Measurements from ENCODE around the gene SPATA31E1.
"Not testable (repeated sequence)": the region's sequence is repeated elsewhere in the genome, so short reads cannot be mapped to it uniquely, and the experiment has no call there.

Gene SPATA31E1

DNA sequence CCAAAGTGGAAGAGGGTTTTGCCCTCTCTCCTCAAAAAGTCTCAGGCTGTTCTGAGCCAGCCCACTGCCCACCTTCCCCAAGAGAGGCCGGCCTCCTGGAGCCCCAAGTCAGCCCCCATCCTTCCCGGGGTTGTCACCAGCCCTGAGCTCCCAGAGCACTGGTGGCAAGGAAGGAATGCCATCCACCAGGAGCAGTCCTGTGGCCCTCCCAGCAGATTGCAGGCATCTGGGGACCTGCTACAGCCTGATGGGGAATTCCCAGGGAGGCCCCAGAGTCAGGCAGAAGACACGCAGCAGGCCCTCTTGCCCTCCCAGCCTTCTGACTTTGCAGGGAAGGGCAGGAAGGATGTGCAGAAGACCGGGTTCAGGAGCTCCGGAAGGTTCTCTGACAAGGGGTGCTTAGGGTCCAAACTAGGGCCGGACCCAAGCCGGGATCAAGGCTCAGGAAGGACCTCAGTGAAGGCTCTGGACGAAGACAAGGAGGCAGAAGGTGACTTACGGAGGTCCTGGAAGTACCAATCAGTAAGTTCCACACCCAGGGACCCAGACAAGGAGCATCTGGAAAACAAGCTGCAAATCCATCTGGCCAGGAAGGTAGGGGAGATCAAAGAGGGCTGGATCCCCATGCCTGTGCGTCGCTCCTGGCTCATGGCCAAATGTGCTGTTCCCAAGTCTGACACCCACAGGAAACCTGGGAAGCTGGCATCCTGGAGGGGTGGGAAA, 3.7 kb downstream of the SPATA31E1 start:
- DNase-seq: no peak

DNA sequence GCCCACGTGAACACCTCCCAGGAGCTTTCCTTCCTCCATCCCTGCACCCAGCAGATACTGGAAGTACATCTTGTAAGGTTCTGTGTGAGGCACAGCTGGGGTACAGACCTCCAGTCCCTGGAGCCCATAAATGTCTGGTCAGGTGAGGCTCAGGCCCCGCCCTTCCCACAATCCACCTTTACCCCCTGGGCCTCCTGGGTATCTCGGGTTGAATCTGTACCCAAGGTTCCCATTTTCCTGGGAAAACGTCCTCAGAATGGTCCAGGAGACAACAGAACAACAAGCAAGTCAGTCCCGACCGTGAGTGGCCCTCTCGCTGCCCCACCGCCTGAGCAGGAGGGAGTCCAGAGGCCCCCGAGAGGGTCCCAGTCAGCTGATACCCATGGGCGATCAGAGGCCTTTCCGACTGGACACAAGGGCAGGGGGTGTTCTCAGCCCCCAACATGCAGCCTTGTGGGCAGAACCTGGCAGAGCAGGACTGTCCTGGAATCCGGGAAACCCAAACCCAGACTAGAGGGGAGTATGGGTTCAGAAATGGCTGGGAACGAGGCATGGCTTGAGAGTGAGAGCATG, 4.3 kb downstream of the SPATA31E1 start:
- no peak for DNase-seq

DNA sequence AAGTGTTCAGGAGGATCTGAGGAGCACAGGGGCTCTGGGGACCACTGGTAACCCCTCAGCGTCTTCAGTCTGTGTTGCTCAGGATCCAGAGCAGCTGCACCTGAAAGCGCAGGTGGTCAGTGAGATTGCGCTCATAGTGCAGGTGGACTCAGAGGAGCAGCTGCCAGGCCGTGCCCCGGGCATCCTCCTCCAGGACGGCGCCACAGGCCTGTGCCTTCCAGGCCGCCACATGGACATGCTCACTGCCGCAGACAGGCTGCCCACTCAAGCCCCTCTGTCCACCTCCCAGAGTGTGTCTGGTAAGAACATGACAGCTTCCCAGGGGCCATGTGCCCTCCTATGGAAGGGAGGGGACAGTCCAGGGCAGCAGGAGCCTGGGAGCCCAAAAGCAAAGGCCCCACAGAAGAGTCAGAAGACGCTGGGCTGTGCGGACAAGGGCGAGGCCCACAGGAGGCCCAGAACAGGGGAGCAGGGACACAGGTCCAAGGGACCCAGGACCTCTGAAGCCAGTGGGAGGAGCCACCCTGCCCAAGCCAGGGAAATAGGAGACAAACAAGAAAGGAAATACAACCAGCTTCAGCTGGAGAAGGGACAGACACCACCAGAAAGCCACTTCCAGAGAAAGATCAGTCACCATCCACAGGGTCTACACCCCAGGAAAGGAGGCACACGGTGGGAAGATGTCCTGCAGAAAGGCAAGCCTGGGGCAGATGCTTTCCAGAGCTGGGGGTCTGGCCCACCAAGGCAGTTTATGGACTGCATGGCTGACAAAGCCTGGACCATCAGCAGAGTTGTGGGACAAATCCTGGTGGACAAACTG, 5.2 kb downstream of the SPATA31E1 start:
- no peak for DNase-seq

DNA sequence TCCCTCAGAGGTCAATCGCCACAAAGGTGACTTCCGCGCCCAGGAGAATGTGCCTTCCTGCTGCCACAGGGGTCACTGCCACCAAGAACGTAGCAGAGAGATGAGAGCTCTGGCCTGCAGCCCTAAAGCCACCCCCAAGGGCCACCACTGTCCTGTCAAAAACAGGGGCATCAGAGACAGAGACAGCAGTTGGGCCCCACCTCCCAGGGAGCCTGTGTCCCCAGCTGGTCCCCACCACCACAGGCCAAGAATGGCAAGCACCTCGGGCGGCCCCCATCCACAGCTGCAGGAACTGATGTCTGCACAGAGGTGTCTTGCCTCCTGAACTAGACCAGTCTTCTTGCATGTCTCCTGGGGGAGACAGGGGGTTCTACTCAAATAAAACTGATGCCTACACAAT, 5.8 kb downstream of the SPATA31E1 start:
- no peak for DNase-seq

DNA sequence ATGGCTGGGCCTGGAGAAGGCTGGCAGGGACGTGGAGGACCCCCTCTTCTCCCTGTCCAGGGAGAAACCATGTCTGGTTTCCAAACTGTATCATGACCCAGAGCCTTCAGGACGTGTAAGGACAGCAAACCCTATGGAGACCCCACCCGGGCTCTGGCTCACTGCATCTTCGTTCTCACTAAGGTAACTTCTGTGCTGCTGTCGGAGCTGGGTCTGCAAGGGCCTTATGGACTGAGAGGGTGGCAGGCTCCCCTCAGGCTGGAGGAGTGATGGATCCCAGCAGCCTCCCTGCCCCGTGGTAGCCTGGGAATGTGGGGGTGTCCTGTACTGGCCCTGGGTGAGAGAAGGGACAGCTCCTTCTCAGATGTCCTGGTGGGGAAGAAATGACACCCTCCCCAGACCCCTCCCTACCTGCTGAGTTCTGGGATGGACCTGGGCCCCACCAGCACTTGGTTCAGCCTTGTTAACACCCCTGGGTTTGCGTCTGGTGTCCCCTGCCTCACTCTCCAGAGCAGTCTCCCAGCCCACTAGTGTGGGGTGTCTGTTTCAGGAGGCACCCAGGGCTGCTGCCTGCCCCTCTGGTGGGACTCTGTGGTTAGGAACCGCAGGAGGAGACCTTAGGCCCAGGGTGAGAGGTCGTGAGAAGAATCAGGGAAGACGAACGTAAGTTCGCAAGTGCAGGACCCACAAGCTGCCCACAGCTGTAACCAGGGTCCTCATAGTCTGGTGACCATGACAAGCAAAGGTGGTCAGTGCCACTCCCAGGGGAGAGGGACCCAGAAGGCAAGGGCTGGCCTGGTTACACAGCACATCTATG, 6.6 kb downstream of the SPATA31E1 start:
- DNase-seq: no peak

DNA sequence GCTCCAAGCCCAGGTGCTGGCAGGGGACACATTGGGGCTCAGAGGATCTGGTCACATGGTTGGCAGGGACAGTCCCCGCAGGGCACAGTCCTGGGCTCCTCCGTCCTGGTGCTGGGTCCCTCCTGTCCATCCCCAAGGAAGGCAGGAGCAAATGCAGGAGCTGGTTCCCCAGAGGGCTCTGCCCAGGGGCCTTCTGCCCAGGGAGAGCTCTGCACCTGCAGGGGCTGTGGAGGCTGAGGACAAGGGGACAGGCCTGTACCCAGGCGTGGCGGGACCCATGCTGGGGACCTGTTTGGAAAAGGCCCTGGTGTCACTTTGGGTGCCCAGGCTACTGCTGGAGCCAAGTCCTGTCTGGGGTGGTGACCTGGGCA, 7.2 kb downstream of the SPATA31E1 start:
- no peak for DNase-seq

DNA sequence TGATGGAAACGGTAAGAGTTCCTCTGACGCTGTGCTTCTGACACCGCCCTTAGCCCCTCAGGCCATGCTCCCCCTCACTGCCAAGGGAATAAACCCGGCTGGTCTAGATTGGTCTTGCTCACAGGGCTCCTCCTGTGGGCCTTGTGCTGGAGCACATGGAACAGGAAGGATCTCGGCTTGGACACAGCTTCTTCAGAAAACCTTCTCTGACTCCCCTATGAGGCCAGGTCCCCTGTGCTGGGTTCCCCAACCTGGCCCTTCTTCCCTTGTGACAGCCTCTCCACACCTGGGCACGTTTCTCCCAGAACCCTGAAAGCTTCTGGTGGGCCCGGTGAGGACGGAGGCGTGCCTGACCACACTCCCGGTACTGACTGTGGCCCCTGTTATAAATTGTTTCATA, 8.2 kb downstream of the SPATA31E1 start:
- DNase-seq: no peak

DNA sequence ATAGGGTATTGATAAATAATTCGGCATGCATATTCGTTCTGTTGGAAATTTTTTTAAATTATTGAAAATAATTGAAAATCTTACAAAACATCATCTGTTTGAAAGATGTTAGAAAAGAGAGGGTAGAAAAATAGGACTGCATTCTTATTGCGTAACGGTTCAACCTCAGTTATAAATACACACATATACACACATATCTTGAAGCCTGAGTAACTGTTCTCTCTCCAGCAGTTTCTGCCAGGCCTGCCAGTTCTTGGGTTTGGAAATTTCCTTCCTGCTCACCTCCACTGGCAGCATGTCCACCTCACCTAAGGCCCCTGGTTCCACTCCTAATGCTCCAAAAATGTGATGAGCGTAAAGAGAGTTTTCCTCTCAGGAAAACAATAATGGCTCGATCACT, 9.1 kb downstream of the SPATA31E1 start:
- no peak for DNase-seq

DNA sequence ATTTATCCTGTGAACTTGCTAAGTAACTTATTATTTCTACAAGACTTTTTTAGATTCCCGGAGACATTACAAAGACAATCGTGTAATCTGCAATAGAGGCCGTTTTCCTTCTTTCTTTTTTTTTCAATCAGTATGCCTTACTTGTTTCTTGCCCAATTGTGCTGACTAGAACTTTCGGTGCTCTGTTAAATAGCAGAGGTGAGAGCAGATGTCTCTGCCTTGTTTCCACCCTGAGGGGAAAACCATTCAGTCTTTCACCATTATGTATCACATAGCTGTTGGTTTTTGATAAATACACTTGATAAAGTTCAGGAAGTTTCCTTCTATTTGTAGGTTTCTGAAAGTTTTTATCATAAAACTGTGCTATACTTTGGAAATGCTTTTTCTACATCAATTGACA, 10.3 kb downstream of the SPATA31E1 start:
- DNase-seq: no peak

DNA sequence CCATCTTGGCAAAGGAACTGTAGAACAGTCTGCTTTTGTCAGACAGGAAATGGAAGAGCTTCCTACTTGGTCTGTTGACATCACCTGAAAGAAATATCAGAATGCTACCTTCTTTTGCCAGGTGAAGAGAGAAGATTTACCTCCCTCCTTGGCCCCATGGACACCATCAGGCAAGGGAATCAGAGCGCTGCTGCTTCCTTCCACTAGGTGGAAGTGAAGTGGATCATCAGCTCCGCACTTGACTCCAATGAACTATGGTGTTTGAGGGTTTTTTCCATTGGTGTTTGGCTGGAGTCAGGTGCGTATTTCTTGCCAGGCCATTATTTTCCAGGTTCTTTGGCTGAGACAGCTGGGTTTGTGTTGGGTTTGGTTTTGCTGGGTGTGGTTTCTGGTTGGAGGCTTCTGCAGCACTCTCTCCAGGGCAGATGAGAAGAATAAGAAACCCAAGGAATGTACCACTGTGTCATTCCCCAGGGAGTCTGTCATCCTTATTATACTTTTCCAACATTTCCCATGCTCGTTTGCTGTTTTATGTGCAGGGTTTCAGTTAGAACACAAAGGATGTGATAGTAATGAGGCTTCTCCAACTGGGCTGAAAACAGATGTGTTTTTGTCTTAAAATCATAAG, 12.4 kb downstream of the SPATA31E1 start:
- no peak for DNase-seq

DNA sequence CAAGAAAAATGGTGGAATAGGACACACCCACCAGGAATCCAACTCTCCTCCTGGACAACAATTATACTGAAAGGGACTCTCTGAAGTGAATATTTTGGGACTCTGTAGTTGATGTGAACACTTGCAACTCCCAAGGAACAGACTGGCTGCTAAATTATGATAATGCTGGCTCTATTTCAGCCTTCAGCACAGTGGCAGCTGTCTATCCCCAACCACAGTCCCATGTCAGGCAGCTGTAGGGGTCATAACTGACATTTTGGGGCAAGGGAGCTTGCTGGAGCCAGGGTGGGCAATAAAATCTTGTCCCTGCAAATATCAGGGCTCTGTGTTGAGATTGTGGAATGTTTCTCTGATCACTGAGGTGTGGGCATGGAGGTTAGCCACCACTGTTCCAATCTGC, 14.2 kb downstream of the SPATA31E1 start:
- DNase-seq: no peak

DNA sequence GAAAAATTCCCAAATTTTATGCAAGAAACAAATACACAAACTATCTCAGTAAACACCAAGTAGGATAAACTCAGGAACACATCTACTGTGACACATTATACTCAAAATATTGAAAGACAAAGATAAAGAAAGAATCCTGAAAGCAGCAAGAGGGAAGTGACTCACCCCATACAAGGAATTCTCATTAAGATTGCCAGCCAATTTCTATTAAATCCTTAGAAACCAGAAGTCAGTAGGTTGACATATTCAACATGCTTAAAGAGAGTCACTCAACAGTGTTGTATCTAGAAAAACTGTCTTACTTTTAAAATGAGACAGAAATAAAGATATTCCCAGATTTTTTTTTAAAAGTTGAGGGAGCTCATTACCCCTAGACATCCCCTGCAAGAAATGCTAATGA, 15.5 kb downstream of the SPATA31E1 start:
- no peak for DNase-seq

DNA sequence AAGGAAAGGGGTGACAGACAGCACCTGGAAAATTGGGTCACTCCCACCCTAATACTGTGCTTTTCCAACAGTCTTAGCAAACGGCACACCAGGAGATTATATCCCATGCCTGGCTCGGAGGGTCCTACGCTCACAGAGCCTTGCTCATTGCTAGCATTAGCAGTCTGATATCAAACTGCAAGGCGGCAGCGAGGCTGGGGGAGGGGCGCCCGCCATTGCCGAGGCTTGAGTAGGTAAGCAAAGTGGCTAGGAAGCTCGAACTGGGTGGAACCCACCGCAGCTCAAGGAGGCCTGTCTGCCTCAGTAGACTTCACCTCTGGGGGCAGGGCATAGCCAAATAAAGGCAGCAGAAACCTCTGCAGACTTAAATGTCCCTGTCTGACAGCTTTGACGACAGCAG, 19.7 kb downstream of the SPATA31E1 start:
- DNase-seq: not testable (repeated sequence)

DNA sequence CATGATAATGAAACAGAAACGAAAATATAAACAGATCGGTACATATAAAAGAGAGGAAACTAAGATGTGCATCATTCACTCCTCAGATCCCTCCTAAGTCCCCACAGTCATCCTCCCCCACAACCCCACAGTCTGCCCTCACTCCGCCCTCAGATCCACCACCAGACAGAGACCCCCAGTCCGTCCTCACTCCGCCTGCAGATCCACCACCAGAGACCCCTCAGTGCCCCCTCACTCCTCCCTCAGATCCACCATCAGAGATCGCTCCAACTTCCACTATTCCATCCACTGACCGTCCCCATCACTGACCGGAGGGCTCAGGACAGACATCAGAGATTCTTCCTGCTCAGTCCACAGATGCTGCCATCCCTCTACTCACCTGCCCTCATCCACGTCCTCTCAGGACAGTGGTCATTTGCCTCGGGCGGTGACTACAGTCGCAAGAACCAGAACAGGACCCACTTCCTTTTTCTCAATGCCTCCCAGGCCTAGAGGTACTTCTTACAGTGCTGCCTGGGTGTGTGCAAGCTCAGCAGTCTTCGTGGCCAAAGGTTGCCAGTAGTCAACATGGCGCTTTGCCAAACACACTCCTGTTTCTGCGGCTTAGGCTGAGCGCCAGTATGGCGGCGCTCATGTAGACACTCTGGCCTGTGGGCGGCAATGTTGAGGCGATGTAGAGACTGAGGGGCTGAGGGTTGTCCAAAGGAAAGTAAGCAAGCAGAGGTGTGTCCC, 26.8 kb downstream of the SPATA31E1 start:
- no peak for DNase-seq

DNA sequence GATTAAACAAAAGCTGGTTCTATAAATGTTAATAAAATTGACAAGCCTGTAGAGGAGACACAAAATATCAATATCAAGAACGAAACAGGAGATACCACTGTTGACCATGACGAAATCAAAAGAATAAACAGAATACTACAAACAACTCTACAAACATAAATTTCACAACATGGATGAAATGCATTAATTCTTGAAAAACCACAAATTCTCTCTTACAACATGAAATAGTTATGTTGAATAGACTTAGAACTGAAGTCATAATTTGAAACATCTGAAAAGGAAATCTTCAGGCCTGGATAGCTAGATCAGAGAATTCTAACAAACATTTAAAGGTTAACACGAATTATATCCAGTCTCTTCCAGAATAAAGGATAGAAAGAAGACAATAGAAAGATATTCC, 28.1 kb downstream of the SPATA31E1 start:
- DNase-seq: no peak

DNA sequence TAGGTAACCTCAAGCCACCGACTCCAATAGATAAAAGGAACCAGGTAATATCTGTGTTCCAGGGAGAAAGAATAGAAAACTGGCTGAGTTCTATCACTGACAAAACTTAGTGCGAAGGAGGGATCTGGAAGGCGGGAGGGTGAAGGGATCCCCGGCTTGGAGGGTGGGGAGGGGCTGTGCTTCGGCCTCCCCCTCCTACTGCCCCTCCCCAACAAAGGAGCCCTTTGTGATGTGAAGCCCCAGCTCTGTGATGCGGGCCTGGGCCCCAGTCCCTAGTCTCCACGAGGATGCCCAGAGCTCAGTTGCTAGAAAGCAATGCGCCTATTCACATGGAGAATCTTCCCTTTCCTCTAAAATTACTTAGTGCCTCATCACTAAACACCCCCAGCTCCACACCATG, 35.0 kb downstream of the SPATA31E1 start, which contains the start of gene SPATA31C1:
TSS of gene SPATA31C1 (plus strand) at position 301 of the 400 bp plus-strand sequence.
- not testable (repeated sequence) for DNase-seq

DNA sequence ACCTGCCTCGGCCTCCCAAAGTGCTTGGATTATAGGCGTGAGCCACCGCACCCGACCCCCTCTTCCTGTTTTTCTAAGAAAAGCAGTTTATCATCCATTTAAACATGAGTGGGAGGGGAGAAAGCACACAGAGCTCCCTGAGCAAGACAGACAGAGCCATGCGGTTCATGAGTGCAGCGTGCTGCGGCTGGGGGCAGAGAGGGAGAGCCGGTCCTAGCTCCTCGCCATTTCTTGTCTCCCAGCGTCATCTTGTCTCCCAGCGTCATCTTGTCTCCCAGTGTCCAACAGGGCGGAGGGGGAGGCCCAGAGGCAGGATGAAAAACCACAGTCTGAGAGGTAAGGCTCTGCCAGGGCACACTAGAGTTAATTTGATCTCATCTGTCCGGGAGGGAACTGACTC, 36.3 kb downstream of the SPATA31E1 start:
- not testable (repeated sequence) for DNase-seq

DNA sequence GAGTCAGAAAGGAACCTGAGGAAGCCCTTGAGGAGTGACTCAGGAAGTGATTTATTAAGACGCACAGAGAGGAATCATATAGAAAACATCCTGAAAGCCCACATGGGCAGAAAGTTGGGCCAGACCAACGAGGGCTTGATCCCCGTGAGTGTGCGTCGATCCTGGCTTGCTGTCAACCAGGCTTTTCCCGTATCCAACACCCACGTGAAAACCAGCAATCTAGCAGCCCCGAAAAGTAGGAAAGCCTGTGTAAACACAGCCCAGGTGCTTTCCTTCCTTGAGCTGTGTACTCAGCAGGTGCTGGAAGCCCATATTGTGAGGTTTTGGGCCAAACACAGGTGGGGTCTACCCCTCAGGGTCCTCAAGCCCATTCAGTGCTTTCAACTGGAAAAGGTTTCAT, 38.9 kb downstream of the SPATA31E1 start:
- DNase-seq: not testable (repeated sequence)

DNA sequence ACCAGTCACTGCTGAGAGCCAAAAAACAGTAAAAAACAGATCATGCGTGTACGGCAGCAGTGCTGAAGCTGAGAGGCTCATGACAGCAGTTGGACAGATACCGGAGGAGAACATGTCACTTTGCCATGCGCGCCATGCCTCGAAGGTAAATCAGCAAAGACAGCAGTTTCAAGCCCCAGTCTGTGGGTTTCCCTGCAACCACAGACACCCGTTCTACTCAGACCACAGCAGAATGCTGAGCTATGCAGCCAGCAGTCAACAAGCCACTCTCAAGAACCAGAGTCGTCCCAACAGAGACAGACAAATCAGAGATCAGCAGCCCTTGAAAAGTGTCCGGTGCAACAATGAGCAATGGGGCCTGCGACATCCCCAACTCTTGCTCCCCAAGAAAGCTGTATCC, 40.3 kb downstream of the SPATA31E1 start:
- not testable (repeated sequence) for DNase-seq

DNA sequence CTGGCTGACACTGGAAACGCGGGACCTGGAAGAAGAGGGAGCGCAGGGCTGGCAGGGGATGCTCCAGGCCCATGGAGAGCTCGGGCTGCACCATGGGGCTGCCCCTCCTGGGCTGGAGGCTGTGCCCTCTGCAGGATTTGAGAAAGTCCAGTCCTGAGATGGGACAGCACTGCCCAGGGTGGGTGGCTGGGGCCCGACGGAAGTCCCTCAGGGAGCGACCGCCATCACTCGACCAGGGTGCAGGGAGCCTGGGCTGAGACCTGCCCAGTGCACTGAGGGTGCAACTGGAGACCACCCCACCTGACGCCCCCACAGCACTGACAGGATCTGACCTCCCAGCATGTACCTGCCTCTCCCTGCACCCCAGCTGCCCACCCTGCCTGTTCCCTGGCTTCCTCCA, 42.2 kb downstream of the SPATA31E1 start:
- not testable (repeated sequence) for DNase-seq

DNA sequence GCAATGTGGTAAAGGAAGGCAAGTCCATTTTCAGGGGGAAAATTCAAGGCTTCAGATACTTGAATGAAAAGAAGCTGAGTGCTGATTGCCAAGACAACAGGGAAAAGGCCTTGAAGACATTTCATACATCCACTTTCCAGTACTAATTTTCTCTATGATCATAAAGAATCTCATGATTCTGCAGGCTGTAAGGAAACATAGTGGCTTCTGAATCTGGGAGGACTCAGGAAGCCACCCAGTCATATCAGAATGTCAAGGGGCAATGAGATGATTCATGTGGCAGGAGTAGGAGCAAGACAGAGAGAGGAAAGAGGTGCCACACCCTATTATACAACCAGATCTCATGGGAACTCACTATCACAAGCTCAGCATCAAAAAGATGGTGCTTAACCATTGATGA, 46.5 kb downstream of the SPATA31E1 start:
- not testable (repeated sequence) for DNase-seq

DNA sequence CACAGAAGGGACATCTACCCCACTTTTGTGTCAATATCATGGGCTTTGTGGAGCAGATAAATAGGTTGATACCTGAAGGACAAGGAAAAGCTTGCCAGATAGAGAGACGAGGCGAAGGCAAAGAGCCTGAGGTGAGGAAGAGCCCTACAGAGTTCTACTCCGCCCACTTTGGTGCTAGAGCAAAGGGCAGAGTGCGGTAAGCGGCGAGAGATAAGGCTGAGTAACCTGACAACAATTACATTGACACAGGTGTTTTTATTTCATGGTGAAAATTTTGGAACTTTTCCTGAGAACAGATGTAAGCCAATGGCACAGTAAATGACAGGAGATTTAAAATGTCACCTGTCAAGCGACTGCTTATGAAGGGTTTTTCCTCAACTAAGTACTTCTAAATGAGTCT, 51.8 kb downstream of the SPATA31E1 start:
- not testable (repeated sequence) for DNase-seq
